Measurements from ENCODE around the gene RBM42. TPM values are rescaled to one million over a fixed set of nuclear protein-coding genes. Genes with fewer than 3 reads are reported as not detected.

The RBM42 gene
- total and polyA plus RNA-seq, 9 of the 15 experiments (the other 6 are each of a cell fraction or from before 2014, with no cell fraction given): 5.7 to 149 (median 32.4) TPM

DNA sequence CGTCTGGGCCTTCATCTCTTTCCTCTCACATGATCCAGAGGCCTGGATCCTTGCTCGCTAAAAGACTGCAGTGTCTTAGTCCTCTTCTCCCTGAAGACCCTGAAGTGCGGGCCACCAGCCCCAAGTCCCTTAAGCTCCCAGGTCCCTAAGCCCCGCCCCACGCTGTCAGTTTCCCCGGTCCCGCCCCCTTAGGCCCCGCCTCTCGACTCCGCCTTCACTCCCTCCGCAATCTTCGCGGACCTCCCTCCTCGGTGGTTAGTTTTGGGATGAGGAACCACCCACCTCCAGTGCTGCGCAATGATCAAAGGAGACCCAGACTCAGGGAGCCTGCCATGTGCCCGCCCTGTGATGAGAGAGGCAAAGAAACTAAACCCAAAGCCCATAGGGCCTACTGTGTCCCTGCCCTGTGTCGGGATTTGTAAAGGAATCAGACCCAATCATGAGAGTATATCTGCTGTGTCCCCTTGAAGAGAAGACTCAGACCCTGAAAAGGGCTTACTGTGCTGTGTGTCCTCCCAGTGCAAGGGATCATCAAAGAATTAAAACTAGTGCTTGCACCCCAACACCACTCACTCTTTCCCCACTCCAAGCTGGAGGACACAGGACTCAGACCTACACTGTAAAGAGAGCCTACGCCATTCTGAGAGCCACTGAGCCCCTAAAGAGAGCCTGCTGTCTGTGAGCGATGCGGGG, 16.3 kb downstream of the RBM42 start (continued):
- TF ChIP-seq ZBTB40 (IDR thresholded peaks at IDR 0.05) (0 out of 2 replicates have a peak, but pooled peaks have one; percentile 14), ZBTB40 (CRISPR knock-in tag; IDR thresholded peaks at IDR 0.05) (no peak), TCF7 (IDR thresholded peaks at IDR 0.05; ENCODE audit: borderline replicate concordance) (peak; percentile 58; the same call in 1 of the 2 replicates), POLR2AphosphoS5 (IDR thresholded peaks at IDR 0.05; ENCODE audit: control insufficient read depth, insufficient read depth, low read depth, low read length) (no peak), CREM (IDR thresholded peaks at IDR 0.05; ENCODE audit: low read depth) (no peak), IFI16 (CRISPR knock-in tag; IDR thresholded peaks at IDR 0.05) (no peak), SP1 (CRISPR knock-in tag; IDR thresholded peaks at IDR 0.05) (peak; percentile 12; the same call in 1 of the 2 replicates), CBX1 (IDR thresholded peaks at IDR 0.05; ENCODE audit: low read depth) (no peak), YBX1 (IDR thresholded peaks at IDR 0.05) (no peak), ZNF174 (CRISPR knock-in tag; IDR thresholded peaks at IDR 0.05) (no peak), KLF13 (tag; IDR thresholded peaks at IDR 0.05; ENCODE audit: borderline replicate concordance, low read depth) (peak; percentile 81; the same call in 1 of the 2 replicates), HOMEZ (CRISPR knock-in tag; IDR thresholded peaks at IDR 0.05) (no peak), E2F6 (IDR thresholded peaks at IDR 0.05; ENCODE audit: borderline replicate concordance in 1 of 2, extremely low read depth in 1 of 2, insufficient read depth in 1 of 2, insufficient read length in 1 of 2, low read depth in 1 of 2, low read length in 1 of 2, poor library complexity in 1 of 2, severe bottlenecking in 1 of 2) (peak in 1 of 2 experiments; percentile 18)

Measured in K562 (cell line).